Colonic mucosa (tissue), 4 donors: ENCODE measurements around the gene KIT. TPM values are rescaled to one million over a fixed set of nuclear protein-coding genes. Genes with fewer than 3 reads are reported as not detected.

Experiments
- DNase-seq: peaks from one replicate; pipeline ENCODE4 v3.0.0-alpha.2; 2020
- H3K27ac ChIP-seq: fragments of 200-600 bp; one replicate; pipeline ENCODE4 v1.8.0; 2021
- H3K27me3 ChIP-seq: fragments of 200-600 bp; one replicate; pipeline ENCODE4 v1.8.0; 2021
- H3K36me3 ChIP-seq: fragments of 200-600 bp; one replicate; pipeline ENCODE4 v1.8.0; 2021
- H3K4me1 ChIP-seq: fragments of 200-600 bp; one replicate; pipeline ENCODE4 v1.8.0; 2021; ENCODE audit warnings: mild to moderate bottlenecking
- H3K4me3 ChIP-seq: fragments of 200-600 bp; one replicate; pipeline ENCODE4 v1.8.0; 2021
- H3K9ac ChIP-seq, 2 donors: one replicate each; pipeline ENCODE4 v1.7.0; 2013; ENCODE audit warnings: control low read depth in 2 of 2, low read depth in 2 of 2, low read length in 2 of 2
- H3K9me3 ChIP-seq: fragments of 200-600 bp; one replicate; pipeline ENCODE4 v1.8.0; 2021
- intact Hi-C: fragments of 100-400 bp; cut with DNase I; formaldehyde crosslinking; loops from one replicate; pipeline ENCODE4 v1.14.1; 2022
- total RNA-seq, 2 donors: library from RNA; stranded (reverse); fragmentation: NEBNext Ultra II Directional in 1 of 2; extraction: Animal tissue kit (Norgen Biotek cat#: 25700) in 1 of 2; gene quantifications; one replicate each; pipeline ENCODE4 v1.2.1, GENCODE V29; 2021
- TF ChIP-seq, protein P1 (sequence below): fragments of 200-600 bp; IDR thresholded peaks from one replicate; pipeline ENCODE4 v1.8.0; 2022; ENCODE audit warnings: antibody characterized with exemption, mild to moderate bottlenecking
- donor health status: healthy.
- donor health status: DM: no; HTN: no; CAD: no.
- donor health status: DM: no; HTN: no; CAD: no.

The KIT gene
- total RNA-seq, 2 donors from 2014 or later = 9.3 to 10.0 TPM

GRCh38 chr4:54700986-54701385 is 43.2 kb downstream of the KIT start:
- H3K9ac ChIP-seq = no peak overlapping the region
- TF ChIP-seq, protein P1, sequence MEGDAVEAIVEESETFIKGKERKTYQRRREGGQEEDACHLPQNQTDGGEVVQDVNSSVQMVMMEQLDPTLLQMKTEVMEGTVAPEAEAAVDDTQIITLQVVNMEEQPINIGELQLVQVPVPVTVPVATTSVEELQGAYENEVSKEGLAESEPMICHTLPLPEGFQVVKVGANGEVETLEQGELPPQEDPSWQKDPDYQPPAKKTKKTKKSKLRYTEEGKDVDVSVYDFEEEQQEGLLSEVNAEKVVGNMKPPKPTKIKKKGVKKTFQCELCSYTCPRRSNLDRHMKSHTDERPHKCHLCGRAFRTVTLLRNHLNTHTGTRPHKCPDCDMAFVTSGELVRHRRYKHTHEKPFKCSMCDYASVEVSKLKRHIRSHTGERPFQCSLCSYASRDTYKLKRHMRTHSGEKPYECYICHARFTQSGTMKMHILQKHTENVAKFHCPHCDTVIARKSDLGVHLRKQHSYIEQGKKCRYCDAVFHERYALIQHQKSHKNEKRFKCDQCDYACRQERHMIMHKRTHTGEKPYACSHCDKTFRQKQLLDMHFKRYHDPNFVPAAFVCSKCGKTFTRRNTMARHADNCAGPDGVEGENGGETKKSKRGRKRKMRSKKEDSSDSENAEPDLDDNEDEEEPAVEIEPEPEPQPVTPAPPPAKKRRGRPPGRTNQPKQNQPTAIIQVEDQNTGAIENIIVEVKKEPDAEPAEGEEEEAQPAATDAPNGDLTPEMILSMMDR = no peak
- intact Hi-C loops = no loop called here
- H3K9me3 ChIP-seq = no peaks in the 10 kb centered on the region
- no peak overlapping the region for H3K27ac ChIP-seq
- no peak overlapping the region for H3K4me3 ChIP-seq
- no peak for DNase-seq
- H3K27me3 ChIP-seq = no peaks in the 10 kb centered on the region
- no peaks in the 10 kb centered on the region for H3K36me3 ChIP-seq
- no peaks in the 10 kb centered on the region for H3K4me1 ChIP-seq

- TF ChIP-seq, protein P1 = no peak
- H3K9me3 ChIP-seq = no peaks in the 10 kb centered on the region
- DNase-seq = no peak
- no peak overlapping the region for H3K4me3 ChIP-seq
- no peaks in the 10 kb centered on the region for H3K27me3 ChIP-seq
- H3K4me1 ChIP-seq = no peaks in the 10 kb centered on the region
- intact Hi-C loops = no loop called here
- no peak overlapping the region for H3K27ac ChIP-seq
- H3K9ac ChIP-seq = no peak overlapping the region
- no peaks in the 10 kb centered on the region for H3K36me3 ChIP-seq
Observed at GRCh38 chr4:54703182-54703581, 45.4 kb downstream of the KIT start.

- intact Hi-C loops = no loop called here
- Histone ChIP-seq H3K36me3 (no peaks in the 10 kb centered on the region), H3K4me1 (no peaks in the 10 kb centered on the region), H3K4me3 (no peak overlapping the region), H3K27me3 (no peaks in the 10 kb centered on the region), H3K27ac (no peak overlapping the region), H3K9me3 (no peaks in the 10 kb centered on the region), H3K9ac (no peak overlapping the region)
- DNase-seq = no peak
- TF ChIP-seq, protein P1 = no peak
Observed at GRCh38 chr4:54707406-54707805, 49.6 kb downstream of the KIT start.

GRCh38 chr4:54708339-54709279 is 50.9 kb downstream of the KIT start:
- Histone ChIP-seq H3K27me3 (no peaks in the 10 kb centered on the region), H3K36me3 (no peaks in the 10 kb centered on the region), H3K4me3 (no peak overlapping the region), H3K27ac (no peak overlapping the region), H3K4me1 (no peaks in the 10 kb centered on the region), H3K9ac (no peak overlapping the region), H3K9me3 (no peaks in the 10 kb centered on the region)
- intact Hi-C loops = no loop called here
- TF ChIP-seq, protein P1 = no peak
- no peak for DNase-seq

DNA sequence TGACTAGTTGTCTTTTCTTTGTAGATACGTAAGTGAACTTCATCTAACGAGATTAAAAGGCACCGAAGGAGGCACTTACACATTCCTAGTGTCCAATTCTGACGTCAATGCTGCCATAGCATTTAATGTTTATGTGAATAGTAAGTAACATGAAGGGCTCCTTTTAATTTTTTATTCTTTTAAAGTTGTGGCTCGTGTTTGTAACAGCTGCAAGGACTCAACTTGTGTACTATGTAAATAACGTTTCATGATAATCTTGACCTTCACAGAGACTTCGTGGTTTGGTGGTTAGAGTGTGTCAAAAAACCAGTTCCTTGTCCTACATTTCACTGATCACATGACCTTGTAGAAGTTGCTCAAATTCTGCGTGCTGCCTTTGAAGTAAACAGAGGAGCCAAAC is 51.6 kb downstream of the KIT start:
- no peaks in the 10 kb centered on the region for H3K27me3 ChIP-seq
- no peaks in the 10 kb centered on the region for H3K9me3 ChIP-seq
- no peak overlapping the region for H3K27ac ChIP-seq
- H3K9ac ChIP-seq = no peak overlapping the region
- no peak for DNase-seq
- no peaks in the 10 kb centered on the region for H3K4me1 ChIP-seq
- TF ChIP-seq, protein P1 = no peak
- no peaks in the 10 kb centered on the region for H3K36me3 ChIP-seq
- H3K4me3 ChIP-seq = no peak overlapping the region
- intact Hi-C loops = no loop called here
